OCI-LY7 (cell line): ENCODE data around the gene TMEM181. TPM values are rescaled to one million over a fixed set of nuclear protein-coding genes. Genes with fewer than 3 reads are reported as not detected.

Experiments
- BruUV-seq: library from RNA; stranded (reverse); fragments of 400-500 nt; replicated peaks from 2 replicates; lab custom pipeline; 2021; lab: Mats Ljungman, UMichigan
- CTCF ChIA-PET: fragments of 300-600 bp; sonication (Branson Sonifier 250); formaldehyde crosslinking; loops from one replicate; lab custom pipeline; 2022; ENCODE audit warnings: antibody characterized with exemption; ENCODE audit not compliant: unreplicated experiment; lab: Charles Lee
- POLR2A ChIA-PET: fragments of 300-600 bp; sonication (Branson Sonifier 250); formaldehyde crosslinking; loops from one replicate; lab custom pipeline; 2022; ENCODE audit warnings: antibody characterized with exemption; lab: Charles Lee
- DNase-seq: peaks from one replicate; pipeline ENCODE4 v3.0.0-alpha.2; 2015; ENCODE audit warnings: low spot score
- H2AFZ ChIP-seq: fragments of 200-600 bp; sonication (generic), shearing (Covaris generic); 2 replicates; pipeline ENCODE4 v1.6.1; 2014; ENCODE audit warnings: mild to moderate bottlenecking, antibody characterized with exemption, low read length, moderate library complexity
- H3K27ac ChIP-seq: fragments of 200-600 bp; sonication (generic); 2 replicates; pipeline ENCODE4 v1.5.1; 2014; ENCODE audit warnings: mixed run types, low read depth, mild to moderate bottlenecking, moderate library complexity, low read length, inconsistent platforms; ENCODE audit not compliant: poor library complexity, severe bottlenecking
- H3K36me3 ChIP-seq: fragments of 200-600 bp; sonication (generic); 2 replicates; pipeline ENCODE4 v1.6.1; 2014; ENCODE audit warnings: mild to moderate bottlenecking, antibody characterized with exemption, low read length, moderate library complexity, mixed read lengths; ENCODE audit not compliant: insufficient read depth
- H3K4me1 ChIP-seq: fragments of 200-600 bp; sonication (generic); 2 replicates; pipeline ENCODE4 v1.5.1; 2014; ENCODE audit warnings: mild to moderate bottlenecking, low read length; ENCODE audit not compliant: insufficient read depth, poor library complexity, severe bottlenecking
- H3K4me2 ChIP-seq: fragments of 200-600 bp; sonication (generic); 2 replicates; pipeline ENCODE4 v1.6.1; 2014; ENCODE audit warnings: mild to moderate bottlenecking, low read length
- H3K4me3 ChIP-seq: fragments of 200-600 bp; sonication (generic); 2 replicates; pipeline ENCODE4 v1.5.1; 2014; ENCODE audit warnings: mild to moderate bottlenecking, low read depth, low read length; ENCODE audit not compliant: poor library complexity, severe bottlenecking
- H3K79me2 ChIP-seq: fragments of 200-600 bp; sonication (generic); 2 replicates; pipeline ENCODE4 v1.6.1; 2016; ENCODE audit warnings: low read depth, mild to moderate bottlenecking, low read length, moderate library complexity, mixed read lengths; ENCODE audit not compliant: insufficient read depth
- H3K9me2 ChIP-seq: fragments of 200-600 bp; sonication (generic); 2 replicates; pipeline ENCODE4 v1.6.1; 2016; ENCODE audit warnings: mild to moderate bottlenecking, low read length, mixed read lengths; ENCODE audit not compliant: insufficient read depth
- H3K9me3 ChIP-seq: fragments of 200-600 bp; sonication (generic); 2 replicates; pipeline ENCODE4 v1.6.1; 2014; ENCODE audit warnings: mild to moderate bottlenecking, mixed run types, low read length, mixed read lengths
- H4K20me1 ChIP-seq: fragments of 200-600 bp; sonication (generic); 2 replicates; pipeline ENCODE4 v1.6.1; 2014; ENCODE audit warnings: mild to moderate bottlenecking, antibody characterized with exemption, low read length, moderate library complexity, mixed read lengths; ENCODE audit not compliant: insufficient read depth
- CTCF ChIP-seq: fragments of 200-600 bp; sonication (generic); conservative IDR thresholded peaks from 2 replicates; pipeline ENCODE4 v1.5.1; 2014; ENCODE audit warnings: mild to moderate bottlenecking, antibody characterized with exemption, low read length, moderate library complexity, mixed read lengths
- EZH2phosphoT487 ChIP-seq: fragments of 200-600 bp; sonication (generic); IDR thresholded peaks from 2 replicates; pipeline ENCODE4 v1.6.1; 2018; ENCODE audit warnings: low read depth, borderline replicate concordance, mild to moderate bottlenecking, mixed run types, antibody characterized with exemption, low read length, moderate library complexity, mixed read lengths
- intact Hi-C: fragments of 100-400 bp; cut with micrococcal nuclease; formaldehyde crosslinking; loops from one replicate; pipeline ENCODE4 v1.10.0; 2022; ENCODE audit not compliant: unreplicated experiment
- total RNA-seq, 2 experiments: library from RNA; depleted of rRNA in 1 of 2; stranded (reverse); fragments of >200 nt in 1 of 2; shearing (Covaris generic) in 1 of 2; gene quantifications; 2 replicates each; pipeline ENCODE4 v1.2.3, GENCODE V29; 2014 to 2022

TMEM181 gene
- total RNA-seq, 2 experiments from 2014 or later, result 8.0 to 12.5 TPM

GRCh38 chr6:158572653-158573541 is 13.0 kb downstream of the TMEM181 start:
- Histone ChIP-seq H3K4me3 (no peak overlapping the region), H4K20me1 (no peaks in the 10 kb centered on the region; the same call in 1 of the 2 replicates), H3K4me1 (no peaks in the 10 kb centered on the region), H3K27ac (no peak overlapping the region), H3K4me2 (no peak overlapping the region), H3K36me3 (peaks cover 31% of the 10 kb centered on the region), H3K9me2 (no peaks in the 10 kb centered on the region), H3K9me3 (no peaks in the 10 kb centered on the region), H2AFZ (no peak overlapping the region), H3K79me2 (no peaks in the 10 kb centered on the region)
- ChIA-PET CTCF (no interaction called here), POLR2A (no interaction called here)
- no peak for DNase-seq
- intact Hi-C loops, result no loop called here
- TF ChIP-seq CTCF, result no peak
- TF ChIP-seq EZH2phosphoT487, result no peak
- no TSS peak for BruUV-seq

GRCh38 chr6:158573542-158573931 is 13.6 kb downstream of the TMEM181 start:
- no peaks in the 10 kb centered on the region for H3K79me2 ChIP-seq
- no peak overlapping the region for H3K27ac ChIP-seq
- no peaks in the 10 kb centered on the region for H3K9me3 ChIP-seq
- no peak overlapping the region for H3K4me2 ChIP-seq
- intact Hi-C loops, result no loop called here
- BruUV-seq, result no TSS peak
- H3K9me2 ChIP-seq, result no peaks in the 10 kb centered on the region
- H3K4me3 ChIP-seq, result no peak overlapping the region
- ChIA-PET CTCF (no interaction called here), POLR2A (no interaction called here)
- no peaks in the 10 kb centered on the region for H4K20me1 ChIP-seq
- no peaks in the 10 kb centered on the region for H3K4me1 ChIP-seq
- H2AFZ ChIP-seq, result no peak overlapping the region
- DNase-seq, result no peak
- no peak for TF ChIP-seq CTCF
- TF ChIP-seq EZH2phosphoT487, result no peak
- peaks cover 34% of the 10 kb centered on the region for H3K36me3 ChIP-seq

- Histone ChIP-seq H3K79me2 (no peaks in the 10 kb centered on the region), H3K4me2 (no peak overlapping the region), H3K27ac (no peak overlapping the region), H3K4me3 (no peak overlapping the region), H3K9me3 (no peaks in the 10 kb centered on the region), H3K36me3 (peaks cover 38% of the 10 kb centered on the region), H4K20me1 (no peaks in the 10 kb centered on the region), H3K4me1 (no peaks in the 10 kb centered on the region), H2AFZ (no peak overlapping the region), H3K9me2 (no peaks in the 10 kb centered on the region)
- ChIA-PET POLR2A (no interaction called here), CTCF (no interaction called here)
- no TSS peak for BruUV-seq
- no peak for TF ChIP-seq CTCF
- no peak for DNase-seq
- intact Hi-C loops, result no loop called here
Measured at GRCh38 chr6:158574800-158575199, 14.9 kb downstream of the TMEM181 start.
